ENCODE data around the gene TK1. TPM values are rescaled to one million over a fixed set of nuclear protein-coding genes. Genes with fewer than 3 reads are reported as not detected.
"Not testable (repeated sequence)": the region's sequence is repeated elsewhere in the genome, so short reads cannot be mapped to it uniquely, and the experiment has no call there.

Gene TK1
- 100 to 1,000 TPM; 111 TPM for total RNA-seq

GRCh38 chr17:78186692-78187595, at the start of gene TK1, which contains the start of gene AFMID:
Gene TK1 (minus strand): TSS chr17:78187052. CDS start chr17:78186994, 58 bp downstream.
Gene AFMID (plus strand): TSS chr17:78187362. CDS start chr17:78187371, 9 bp downstream.
- POLR2A ChIA-PET = interaction anchor here (0.6 to 2.2 kb wide), 7 partner anchors 10 to 128 kb away, joined by 3 to 11 read pairs (median 3); no protein-coding TSS in a partner anchor
- CTCF ChIA-PET = interaction anchor here (0.6 to 2.0 kb wide), 9 partner anchors 10 to 165 kb away, joined by 3 to 9 read pairs (median 3); no protein-coding TSS in a partner anchor

GRCh38 chr17:78235885-78236284, 49.0 kb upstream of the TK1 start:
- ChIA-PET POLR2A (no interaction called here), CTCF (no interaction called here)

GRCh38 chr17:78235022-78235421, 48.2 kb upstream of the TK1 start:
- CTCF ChIA-PET = interaction anchor here (0.6 to 1.1 kb wide), 2 partner anchors 15 to 20 kb away, joined by 3 read pairs; no protein-coding TSS in a partner anchor
- POLR2A ChIA-PET = not testable (repeated sequence)

GRCh38 chr17:78234261-78234865, 47.5 kb upstream of the TK1 start:
- POLR2A ChIA-PET = no interaction called here
- CTCF ChIA-PET = interaction anchor here (1.1 kb wide), 1 partner anchor 16 kb away, joined by 3 read pairs; no protein-coding TSS in a partner anchor

GRCh38 chr17:78233678-78234077, 46.8 kb upstream of the TK1 start:
- POLR2A ChIA-PET = no interaction called here
- CTCF ChIA-PET = interaction anchor here (1.1 kb wide), 1 partner anchor 17 kb away, joined by 3 read pairs; no protein-coding TSS in a partner anchor

GRCh38 chr17:78232859-78233173, 46.0 kb upstream of the TK1 start:
- POLR2A ChIA-PET = no interaction called here

GRCh38 chr17:78231991-78232858, 45.4 kb upstream of the TK1 start:
- CTCF ChIA-PET = interaction anchor here (1.6 kb wide), 1 partner anchor 19 kb away, joined by 5 read pairs; no protein-coding TSS in a partner anchor
- POLR2A ChIA-PET = interaction anchor here (0.6 kb wide), 1 partner anchor 81 kb away, joined by 3 read pairs; no protein-coding TSS in a partner anchor

More at GRCh38 chr17:78232859-78233173, 46.0 kb upstream of the TK1 start:
- CTCF ChIA-PET = interaction anchor here (1.6 kb wide), 1 partner anchor 18 kb away, joined by 5 read pairs; no protein-coding TSS in a partner anchor

GRCh38 chr17:78230996-78231935, 44.4 kb upstream of the TK1 start, which contains the start of gene TMEM235:
Gene TMEM235 (plus strand): TSS chr17:78231631. CDS start chr17:78232024, 393 bp downstream.
- ChIA-PET POLR2A (no interaction called here), CTCF (interaction anchor here (0.5 to 1.6 kb wide), 2 partner anchors 19 to 151 kb away, joined by 5 to 6 read pairs; no protein-coding TSS in a partner anchor)

GRCh38 chr17:78230252-78230962, 43.6 kb upstream of the TK1 start:
- CTCF ChIA-PET = interaction anchor here (0.5 kb wide), 2 partner anchors 43 to 152 kb away, joined by 3 to 6 read pairs; partner anchors contain the start of gene AFMID
- POLR2A ChIA-PET = no interaction called here

- CTCF ChIA-PET = interaction anchor here (0.8 to 1.0 kb wide), 2 partner anchors 9 to 16 kb away, joined by 3 read pairs; no protein-coding TSS in a partner anchor
- POLR2A ChIA-PET = no interaction called here
These were observed 41.3 kb upstream of the TK1 start for GRCh38 chr17:78228176-78228575.

- POLR2A ChIA-PET = no interaction called here
- CTCF ChIA-PET = interaction anchor here (0.8 kb wide), 1 partner anchor 17 kb away, joined by 3 read pairs; no protein-coding TSS in a partner anchor
These were observed 40.6 kb upstream of the TK1 start for GRCh38 chr17:78227455-78227916.

- CTCF ChIA-PET = no interaction called here
- POLR2A ChIA-PET = interaction anchor here (0.5 kb wide), 1 partner anchor 822 kb away, joined by 3 read pairs; no protein-coding TSS in a partner anchor
These were observed 40.1 kb upstream of the TK1 start for GRCh38 chr17:78226759-78227454.

GRCh38 chr17:78226055-78226758, 39.4 kb upstream of the TK1 start:
- ChIA-PET CTCF (no interaction called here), POLR2A (interaction anchor here (0.5 kb wide), 1 partner anchor 821 kb away, joined by 3 read pairs; no protein-coding TSS in a partner anchor)

GRCh38 chr17:78225088-78225865, 38.4 kb upstream of the TK1 start:
- POLR2A ChIA-PET = no interaction called here
- CTCF ChIA-PET = interaction anchor here (0.7 kb wide), 1 partner anchor 26 kb away, joined by 3 read pairs; no protein-coding TSS in a partner anchor
